Panc1 (cell line): ENCODE results near the gene KRTAP2-3.
"Not testable (repeated sequence)": the region's sequence is repeated elsewhere in the genome, so short reads cannot be mapped to it uniquely, and the experiment has no call there.

Experiments
- POLR2AphosphoS5 ChIP-seq: IDR thresholded peaks from 2 replicates; pipeline ENCODE4 v1.6.1; 2012; ENCODE audit warnings: mild to moderate bottlenecking, low read depth, low read length, moderate library complexity
- TF ChIP-seq, protein P1 (sequence below): fragments of 450-650 bp; IDR thresholded peaks from 2 replicates; pipeline ENCODE4 v1.5.1; 2017; ENCODE audit warnings: mild to moderate bottlenecking
- TF ChIP-seq, protein P2 (sequence below), 2 experiments: IDR thresholded peaks; 2 replicates each; pipeline ENCODE4 v1.6.1; 2011 to 2012; ENCODE audit warnings: low read depth in 2 of 2, control low read depth in 1 of 2, low read length in 1 of 2, mild to moderate bottlenecking in 1 of 2, moderate library complexity in 1 of 2; ENCODE audit not compliant: insufficient read depth in 1 of 2

DNA sequence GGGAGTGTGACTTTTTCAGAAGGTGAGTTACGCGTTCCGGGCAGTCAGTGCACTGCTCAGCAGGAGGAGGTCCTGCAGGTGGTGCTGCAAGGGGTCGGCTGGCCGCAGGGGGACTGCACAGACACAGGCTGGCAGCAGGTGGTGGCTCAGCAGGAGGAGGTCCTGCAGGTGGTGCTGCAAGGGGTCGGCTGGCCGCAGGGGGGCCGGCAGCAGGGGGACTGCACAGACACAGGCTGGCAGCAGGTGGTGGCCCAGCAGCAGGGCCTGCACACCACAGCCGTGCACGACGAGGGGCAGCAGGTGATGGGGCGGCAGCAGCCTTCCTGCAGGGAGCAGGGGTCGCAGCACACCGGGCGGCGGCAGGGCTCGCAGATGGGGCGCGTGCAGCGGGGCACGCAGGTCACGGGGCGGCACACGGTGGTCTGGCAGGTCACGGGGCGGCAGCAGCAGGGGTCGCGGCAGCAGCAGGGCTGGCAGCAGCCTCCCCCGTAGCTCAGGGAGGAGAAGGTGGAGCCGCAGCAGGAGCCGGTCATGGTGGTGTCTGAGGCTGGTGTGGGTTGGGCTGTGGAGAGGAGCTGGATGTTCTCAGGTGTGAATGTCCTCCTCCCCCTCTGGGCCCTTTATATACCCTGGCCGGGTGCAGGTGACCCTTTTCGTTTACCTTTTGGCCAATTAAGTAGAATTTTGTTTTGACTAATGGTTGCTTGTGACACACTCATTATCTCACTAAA is 13.0 kb downstream of the KRTAP2-3 start, which contains the start of gene KRTAP2-1:
- TF ChIP-seq, protein P1, sequence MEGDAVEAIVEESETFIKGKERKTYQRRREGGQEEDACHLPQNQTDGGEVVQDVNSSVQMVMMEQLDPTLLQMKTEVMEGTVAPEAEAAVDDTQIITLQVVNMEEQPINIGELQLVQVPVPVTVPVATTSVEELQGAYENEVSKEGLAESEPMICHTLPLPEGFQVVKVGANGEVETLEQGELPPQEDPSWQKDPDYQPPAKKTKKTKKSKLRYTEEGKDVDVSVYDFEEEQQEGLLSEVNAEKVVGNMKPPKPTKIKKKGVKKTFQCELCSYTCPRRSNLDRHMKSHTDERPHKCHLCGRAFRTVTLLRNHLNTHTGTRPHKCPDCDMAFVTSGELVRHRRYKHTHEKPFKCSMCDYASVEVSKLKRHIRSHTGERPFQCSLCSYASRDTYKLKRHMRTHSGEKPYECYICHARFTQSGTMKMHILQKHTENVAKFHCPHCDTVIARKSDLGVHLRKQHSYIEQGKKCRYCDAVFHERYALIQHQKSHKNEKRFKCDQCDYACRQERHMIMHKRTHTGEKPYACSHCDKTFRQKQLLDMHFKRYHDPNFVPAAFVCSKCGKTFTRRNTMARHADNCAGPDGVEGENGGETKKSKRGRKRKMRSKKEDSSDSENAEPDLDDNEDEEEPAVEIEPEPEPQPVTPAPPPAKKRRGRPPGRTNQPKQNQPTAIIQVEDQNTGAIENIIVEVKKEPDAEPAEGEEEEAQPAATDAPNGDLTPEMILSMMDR: not testable (repeated sequence)
- TF ChIP-seq, protein P2, sequence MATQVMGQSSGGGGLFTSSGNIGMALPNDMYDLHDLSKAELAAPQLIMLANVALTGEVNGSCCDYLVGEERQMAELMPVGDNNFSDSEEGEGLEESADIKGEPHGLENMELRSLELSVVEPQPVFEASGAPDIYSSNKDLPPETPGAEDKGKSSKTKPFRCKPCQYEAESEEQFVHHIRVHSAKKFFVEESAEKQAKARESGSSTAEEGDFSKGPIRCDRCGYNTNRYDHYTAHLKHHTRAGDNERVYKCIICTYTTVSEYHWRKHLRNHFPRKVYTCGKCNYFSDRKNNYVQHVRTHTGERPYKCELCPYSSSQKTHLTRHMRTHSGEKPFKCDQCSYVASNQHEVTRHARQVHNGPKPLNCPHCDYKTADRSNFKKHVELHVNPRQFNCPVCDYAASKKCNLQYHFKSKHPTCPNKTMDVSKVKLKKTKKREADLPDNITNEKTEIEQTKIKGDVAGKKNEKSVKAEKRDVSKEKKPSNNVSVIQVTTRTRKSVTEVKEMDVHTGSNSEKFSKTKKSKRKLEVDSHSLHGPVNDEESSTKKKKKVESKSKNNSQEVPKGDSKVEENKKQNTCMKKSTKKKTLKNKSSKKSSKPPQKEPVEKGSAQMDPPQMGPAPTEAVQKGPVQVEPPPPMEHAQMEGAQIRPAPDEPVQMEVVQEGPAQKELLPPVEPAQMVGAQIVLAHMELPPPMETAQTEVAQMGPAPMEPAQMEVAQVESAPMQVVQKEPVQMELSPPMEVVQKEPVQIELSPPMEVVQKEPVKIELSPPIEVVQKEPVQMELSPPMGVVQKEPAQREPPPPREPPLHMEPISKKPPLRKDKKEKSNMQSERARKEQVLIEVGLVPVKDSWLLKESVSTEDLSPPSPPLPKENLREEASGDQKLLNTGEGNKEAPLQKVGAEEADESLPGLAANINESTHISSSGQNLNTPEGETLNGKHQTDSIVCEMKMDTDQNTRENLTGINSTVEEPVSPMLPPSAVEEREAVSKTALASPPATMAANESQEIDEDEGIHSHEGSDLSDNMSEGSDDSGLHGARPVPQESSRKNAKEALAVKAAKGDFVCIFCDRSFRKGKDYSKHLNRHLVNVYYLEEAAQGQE (IDR thresholded peaks at IDR 0.05; ENCODE audit: insufficient read depth in 1 of 2, low read depth in 2 of 2, low read length in 1 of 2): not testable (repeated sequence)
- TF ChIP-seq POLR2AphosphoS5: not testable (repeated sequence)
